MM.1S (cell line): ENCODE data around the gene MAD1L1.

Experiments used
- DNase-seq: peaks from one replicate; pipeline ENCODE4 v3.0.0-alpha.2; 2015
- H2AFZ ChIP-seq: fragments of 300-600 bp; sonication (generic); 2 replicates; pipeline ENCODE4 v1.6.0; 2016; ENCODE audit warnings: antibody characterized with exemption, low read length
- H3F3A ChIP-seq: fragments of 300-600 bp; sonication (generic); 2 replicates; pipeline ENCODE4 v1.6.1; 2016; ENCODE audit warnings: mild to moderate bottlenecking, antibody characterized with exemption, low read length, moderate library complexity, mixed read lengths; ENCODE audit not compliant: insufficient read depth
- H3K27ac ChIP-seq: fragments of 300-600 bp; sonication (generic); 2 replicates; pipeline ENCODE4 v1.5.1; 2016; ENCODE audit warnings: mild to moderate bottlenecking, low read length
- H3K27me3 ChIP-seq: fragments of 300-600 bp; sonication (generic); replicated peaks from 2 replicates; pipeline ENCODE4 v1.6.0; 2016; ENCODE audit warnings: low read length; ENCODE audit not compliant: insufficient read depth
- H3K36me3 ChIP-seq: fragments of 300-600 bp; sonication (generic); replicated peaks from 2 replicates; pipeline ENCODE4 v1.6.1; 2016; ENCODE audit warnings: mild to moderate bottlenecking, low read length, mixed read lengths; ENCODE audit not compliant: insufficient read depth
- H3K4me1 ChIP-seq: fragments of 300-600 bp; sonication (generic); 2 replicates; pipeline ENCODE4 v1.6.1; 2016; ENCODE audit warnings: low read length, mixed read lengths
- H3K4me2 ChIP-seq: fragments of 300-600 bp; sonication (generic); 2 replicates; pipeline ENCODE4 v1.6.0; 2016; ENCODE audit warnings: low read depth, low read length
- H3K4me3 ChIP-seq: fragments of 300-600 bp; sonication (generic); 2 replicates; pipeline ENCODE4 v1.5.1; 2016; ENCODE audit warnings: low read length, mixed read lengths
- H3K79me2 ChIP-seq: fragments of 300-600 bp; sonication (generic); 2 replicates; pipeline ENCODE4 v1.6.1; 2016; ENCODE audit warnings: mixed run types, low read length, mixed read lengths
- H3K9ac ChIP-seq: fragments of 300-600 bp; sonication (generic); 2 replicates; pipeline ENCODE4 v1.6.1; 2016; ENCODE audit warnings: low read length, mixed read lengths
- H3K9me2 ChIP-seq: fragments of 300-600 bp; sonication (generic); replicated peaks from 2 replicates; pipeline ENCODE4 v1.6.1; 2016; ENCODE audit warnings: mild to moderate bottlenecking, low read length, mixed read lengths; ENCODE audit not compliant: insufficient read depth
- H3K9me3 ChIP-seq: fragments of 300-600 bp; sonication (generic); replicated peaks from 2 replicates; pipeline ENCODE4 v1.6.1; 2016; ENCODE audit warnings: mild to moderate bottlenecking, low read length, mixed read lengths; ENCODE audit not compliant: insufficient read depth
- H4K20me1 ChIP-seq: fragments of 300-600 bp; sonication (generic); 2 replicates; pipeline ENCODE4 v1.6.1; 2016; ENCODE audit warnings: mild to moderate bottlenecking, low read length, moderate library complexity, mixed read lengths; ENCODE audit not compliant: insufficient read depth
- EZH2 ChIP-seq: fragments of 300-600 bp; sonication (generic); optimal IDR thresholded peaks from 2 replicates; pipeline ENCODE3; 2017; ENCODE audit warnings: low read depth, mild to moderate bottlenecking, antibody characterized with exemption, low read length, mixed read lengths
- EZH2phosphoT487 ChIP-seq: fragments of 300-600 bp; sonication (generic); IDR thresholded peaks from 2 replicates; pipeline ENCODE4 v1.6.1; 2018; ENCODE audit warnings: antibody characterized with exemption, low read length
- TF ChIP-seq, protein P1 (sequence below): fragments of 300-600 bp; sonication (generic); IDR thresholded peaks from 2 replicates; pipeline ENCODE4 v1.5.1; 2016; ENCODE audit warnings: antibody characterized with exemption, low read length, mixed read lengths

Gene MAD1L1

DNA sequence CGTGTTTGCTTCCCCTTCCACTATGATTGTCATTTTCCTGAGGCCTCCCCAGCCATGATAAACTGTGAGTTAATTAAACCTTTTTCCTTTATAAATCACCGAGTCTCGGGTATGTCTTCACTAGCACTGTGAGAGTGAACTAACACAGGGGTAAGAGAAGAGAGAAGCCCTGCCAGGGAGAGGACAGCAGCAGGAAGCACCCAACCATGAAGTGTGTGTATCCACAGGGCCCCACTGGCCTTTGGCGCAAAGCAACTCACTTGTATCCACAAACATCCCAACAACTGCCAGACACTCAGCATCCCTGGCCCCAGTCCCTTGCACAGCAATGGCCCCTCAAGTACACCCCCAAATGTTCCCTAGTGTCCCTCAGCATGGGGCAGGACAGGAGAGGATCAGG is 115.1 kb downstream of the MAD1L1 start:
- TF ChIP-seq EZH2 (no peak), EZH2phosphoT487 (no peak)
- TF ChIP-seq, protein P1, sequence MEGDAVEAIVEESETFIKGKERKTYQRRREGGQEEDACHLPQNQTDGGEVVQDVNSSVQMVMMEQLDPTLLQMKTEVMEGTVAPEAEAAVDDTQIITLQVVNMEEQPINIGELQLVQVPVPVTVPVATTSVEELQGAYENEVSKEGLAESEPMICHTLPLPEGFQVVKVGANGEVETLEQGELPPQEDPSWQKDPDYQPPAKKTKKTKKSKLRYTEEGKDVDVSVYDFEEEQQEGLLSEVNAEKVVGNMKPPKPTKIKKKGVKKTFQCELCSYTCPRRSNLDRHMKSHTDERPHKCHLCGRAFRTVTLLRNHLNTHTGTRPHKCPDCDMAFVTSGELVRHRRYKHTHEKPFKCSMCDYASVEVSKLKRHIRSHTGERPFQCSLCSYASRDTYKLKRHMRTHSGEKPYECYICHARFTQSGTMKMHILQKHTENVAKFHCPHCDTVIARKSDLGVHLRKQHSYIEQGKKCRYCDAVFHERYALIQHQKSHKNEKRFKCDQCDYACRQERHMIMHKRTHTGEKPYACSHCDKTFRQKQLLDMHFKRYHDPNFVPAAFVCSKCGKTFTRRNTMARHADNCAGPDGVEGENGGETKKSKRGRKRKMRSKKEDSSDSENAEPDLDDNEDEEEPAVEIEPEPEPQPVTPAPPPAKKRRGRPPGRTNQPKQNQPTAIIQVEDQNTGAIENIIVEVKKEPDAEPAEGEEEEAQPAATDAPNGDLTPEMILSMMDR, result no peak
- Histone ChIP-seq H3K4me1 (no peaks in the 10 kb centered on the region), H2AFZ (no peak overlapping the region), H3K9ac (no peak overlapping the region), H3F3A (no peaks in the 10 kb centered on the region), H3K4me2 (no peak overlapping the region), H3K79me2 (no peaks in the 10 kb centered on the region), H3K36me3 (no peaks in the 10 kb centered on the region), H3K27me3 (no peaks in the 10 kb centered on the region), H4K20me1 (no peaks in the 10 kb centered on the region), H3K4me3 (no peak overlapping the region), H3K27ac (no peak overlapping the region), H3K9me3 (no peaks in the 10 kb centered on the region), H3K9me2 (no peaks in the 10 kb centered on the region)
- DNase-seq, result no peak

DNA sequence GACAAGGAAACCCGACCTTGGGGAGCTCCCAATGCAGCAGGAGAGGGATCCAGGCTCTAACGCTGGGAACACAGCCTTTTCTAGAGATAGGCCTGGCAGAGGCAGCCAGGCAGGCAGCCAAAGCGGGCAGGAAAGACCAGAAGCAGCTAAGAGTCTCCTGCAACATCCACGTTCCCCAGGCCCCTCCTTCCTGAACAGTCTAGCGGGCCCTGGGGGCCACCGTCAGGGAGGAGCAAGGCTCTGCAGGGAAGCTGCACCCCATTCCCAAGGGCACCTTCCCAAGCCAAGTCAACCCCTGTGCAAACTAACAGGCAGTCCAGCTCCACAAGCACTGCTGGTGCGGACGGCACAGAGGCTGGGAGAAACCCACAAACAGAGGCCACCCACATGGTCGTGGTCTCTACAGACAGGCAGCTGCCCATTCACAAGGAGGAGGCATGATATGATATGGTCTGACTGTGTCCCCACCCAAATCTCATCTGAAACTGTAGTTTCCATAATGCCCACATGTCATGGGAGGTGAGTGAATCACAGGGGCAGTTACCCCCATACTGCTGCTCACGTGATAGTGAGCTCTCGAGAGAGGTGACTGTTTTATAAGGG is 115.7 kb downstream of the MAD1L1 start:
- TF ChIP-seq, protein P1, result no peak
- no peak for TF ChIP-seq EZH2phosphoT487
- TF ChIP-seq EZH2, result no peak
- no peak for DNase-seq
- no peaks in the 10 kb centered on the region for H3K27me3 ChIP-seq
- H3F3A ChIP-seq, result no peaks in the 10 kb centered on the region
- H3K79me2 ChIP-seq, result no peaks in the 10 kb centered on the region
- no peak overlapping the region for H3K4me2 ChIP-seq
- no peak overlapping the region for H3K4me3 ChIP-seq
- H4K20me1 ChIP-seq, result no peaks in the 10 kb centered on the region
- no peak overlapping the region for H2AFZ ChIP-seq
- H3K27ac ChIP-seq, result no peak overlapping the region
- H3K9me2 ChIP-seq, result no peaks in the 10 kb centered on the region
- no peaks in the 10 kb centered on the region for H3K36me3 ChIP-seq
- no peaks in the 10 kb centered on the region for H3K9me3 ChIP-seq
- no peak overlapping the region for H3K9ac ChIP-seq
- no peaks in the 10 kb centered on the region for H3K4me1 ChIP-seq

DNA sequence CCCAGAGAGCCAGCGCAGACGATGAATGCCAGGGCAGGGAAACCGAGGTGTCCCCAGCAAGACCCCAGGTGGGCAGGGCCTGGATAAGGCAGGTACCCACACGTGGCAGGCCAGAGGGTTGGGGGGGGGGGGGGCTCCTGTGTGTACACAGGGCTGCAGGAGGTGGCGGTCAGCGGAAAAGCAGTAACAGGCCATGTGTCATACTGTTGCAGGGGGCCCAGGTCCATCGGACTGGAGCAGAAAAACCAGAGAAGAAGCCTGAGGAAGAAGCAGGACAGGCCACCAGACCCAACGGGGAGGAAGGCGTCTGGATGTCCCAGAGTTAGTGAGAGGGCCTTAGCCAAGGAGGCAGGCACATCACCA is 116.3 kb downstream of the MAD1L1 start:
- Histone ChIP-seq H3K4me2 (no peak overlapping the region), H3K27me3 (no peaks in the 10 kb centered on the region), H3K9me2 (no peaks in the 10 kb centered on the region), H3F3A (no peaks in the 10 kb centered on the region), H3K9ac (no peak overlapping the region), H3K79me2 (no peaks in the 10 kb centered on the region), H3K9me3 (no peaks in the 10 kb centered on the region), H3K27ac (no peak overlapping the region), H4K20me1 (no peaks in the 10 kb centered on the region), H3K4me3 (no peak overlapping the region), H3K36me3 (no peaks in the 10 kb centered on the region), H2AFZ (no peak overlapping the region), H3K4me1 (no peaks in the 10 kb centered on the region)
- no peak for TF ChIP-seq EZH2
- no peak for DNase-seq

DNA sequence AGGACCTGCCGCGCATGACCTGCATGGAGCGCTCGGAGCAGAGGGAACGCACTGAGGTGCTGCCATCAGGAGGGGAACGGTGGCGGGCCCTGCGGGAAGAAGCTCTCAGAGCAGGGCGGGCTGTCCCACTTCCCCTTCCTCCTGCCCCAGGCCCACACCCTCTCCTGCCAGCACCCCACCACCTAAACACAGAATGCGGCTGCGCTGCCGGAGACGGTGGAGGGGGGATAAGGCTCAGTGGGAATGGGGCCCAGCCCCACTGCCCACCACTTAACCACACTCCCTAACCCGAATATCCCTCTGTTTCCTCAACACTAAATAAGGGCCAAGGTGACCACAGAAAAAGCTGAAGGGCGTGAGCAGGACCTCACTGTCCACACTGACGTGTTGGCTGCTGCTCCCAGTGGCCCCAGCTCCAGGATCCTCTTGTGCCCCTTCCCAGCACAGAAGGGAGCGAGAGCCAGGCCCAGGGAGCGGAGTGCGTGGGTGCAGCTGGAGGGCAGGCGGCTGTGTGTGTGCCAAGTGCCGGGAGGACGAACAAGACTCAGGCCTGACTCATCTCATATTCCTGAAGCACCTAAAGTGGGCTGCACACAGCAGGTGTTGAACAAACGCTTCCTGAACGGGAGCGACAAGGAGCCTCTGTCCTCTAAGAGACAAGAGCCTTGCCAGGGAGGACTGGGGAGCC is 116.8 kb downstream of the MAD1L1 start:
- Histone ChIP-seq H3K27me3 (no peaks in the 10 kb centered on the region), H3K4me3 (no peak overlapping the region), H3K36me3 (no peaks in the 10 kb centered on the region), H3K79me2 (no peaks in the 10 kb centered on the region), H2AFZ (no peak overlapping the region), H3K9ac (no peak overlapping the region), H3K9me3 (no peaks in the 10 kb centered on the region), H3K4me1 (no peaks in the 10 kb centered on the region), H3F3A (no peaks in the 10 kb centered on the region), H3K27ac (no peak overlapping the region), H4K20me1 (no peaks in the 10 kb centered on the region), H3K9me2 (no peaks in the 10 kb centered on the region), H3K4me2 (no peak overlapping the region)
- DNase-seq, result no peak
- TF ChIP-seq EZH2phosphoT487 (no peak), EZH2 (no peak)
- TF ChIP-seq, protein P1, result no peak
